ENCODE results near the gene FHL1.

GRCh38 chrX:136179133-136179532 is 31.8 kb downstream of the FHL1 start:
- no peak for TF ChIP-seq CTCF (IDR thresholded peaks at IDR 0.05; ENCODE audit: borderline replicate concordance, extremely low read depth, low read length, poor library complexity, severe bottlenecking)
- no peak for TF ChIP-seq EZH2 (IDR thresholded peaks at IDR 0.05; ENCODE audit: borderline replicate concordance, low read depth, low read length, severe bottlenecking)
